WTC11 (cell line): ENCODE results near the gene CCT3.

Source experiments
- CTCF ChIP-seq: fragments of 200-600 bp; IDR thresholded peaks from 2 replicates; pipeline ENCODE4 v1.8.0; 2022; ENCODE audit warnings: antibody characterized with exemption
- NFE2L1 ChIP-seq: sonication (generic); formaldehyde crosslinking; IDR thresholded peaks from 2 replicates; pipeline ENCODE4 v1.8.1; 2023; ENCODE audit warnings: missing genetic modification reagents
- SMAD3 ChIP-seq: sonication (generic); formaldehyde crosslinking; IDR thresholded peaks from 2 replicates; pipeline ENCODE4 v1.8.0; 2022; ENCODE audit warnings: missing genetic modification reagents, mild to moderate bottlenecking, borderline replicate concordance

- TF ChIP-seq NFE2L1 (no peak), CTCF (no peak), SMAD3 (CRISPR knock-in tag) (no peak)
Observed at GRCh38 chr1:156379420-156380165, 41.5 kb upstream of the CCT3 start.
